Mammary epithelial cell (primary cell): Measurements from ENCODE around the gene PLA2G4E.

Experiments used
- EZH2 ChIP-seq: IDR thresholded peaks from 2 replicates; pipeline ENCODE4 v1.6.1; 2012; ENCODE audit warnings: low read length, inconsistent platforms, borderline replicate concordance
- TF ChIP-seq, protein P1 (sequence below), 2 donors: IDR thresholded peaks in 1 of 2; conservative IDR thresholded peaks in 1 of 2; 2 replicates each; pipeline ENCODE4 v1.5.1; 2011 to 2012; ENCODE audit warnings: inconsistent platforms in 2 of 2, low read length in 2 of 2, mild to moderate bottlenecking in 2 of 2, control low read depth in 1 of 2, low read depth in 1 of 2; ENCODE audit not compliant: insufficient read depth in 1 of 2; ENCODE audit errors: extremely low read depth in 1 of 2

GRCh38 chr15:41988896-41989572, 31.8 kb downstream of the PLA2G4E start:
- TF ChIP-seq, protein P1, sequence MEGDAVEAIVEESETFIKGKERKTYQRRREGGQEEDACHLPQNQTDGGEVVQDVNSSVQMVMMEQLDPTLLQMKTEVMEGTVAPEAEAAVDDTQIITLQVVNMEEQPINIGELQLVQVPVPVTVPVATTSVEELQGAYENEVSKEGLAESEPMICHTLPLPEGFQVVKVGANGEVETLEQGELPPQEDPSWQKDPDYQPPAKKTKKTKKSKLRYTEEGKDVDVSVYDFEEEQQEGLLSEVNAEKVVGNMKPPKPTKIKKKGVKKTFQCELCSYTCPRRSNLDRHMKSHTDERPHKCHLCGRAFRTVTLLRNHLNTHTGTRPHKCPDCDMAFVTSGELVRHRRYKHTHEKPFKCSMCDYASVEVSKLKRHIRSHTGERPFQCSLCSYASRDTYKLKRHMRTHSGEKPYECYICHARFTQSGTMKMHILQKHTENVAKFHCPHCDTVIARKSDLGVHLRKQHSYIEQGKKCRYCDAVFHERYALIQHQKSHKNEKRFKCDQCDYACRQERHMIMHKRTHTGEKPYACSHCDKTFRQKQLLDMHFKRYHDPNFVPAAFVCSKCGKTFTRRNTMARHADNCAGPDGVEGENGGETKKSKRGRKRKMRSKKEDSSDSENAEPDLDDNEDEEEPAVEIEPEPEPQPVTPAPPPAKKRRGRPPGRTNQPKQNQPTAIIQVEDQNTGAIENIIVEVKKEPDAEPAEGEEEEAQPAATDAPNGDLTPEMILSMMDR (conservative IDR thresholded peaks at IDR 0.05 in 1 of 2, IDR thresholded peaks at IDR 0.05 in 1 of 2; ENCODE audit: extremely low read depth in 1 of 2, insufficient read depth in 1 of 2, low read depth in 1 of 2, low read length in 2 of 2), result no peak
- no peak for TF ChIP-seq EZH2
